ENCODE results near the gene FIZ1.
A peak's percentile ranks its signal among the peaks of the same experiment; 100 is the strongest.

FIZ1 gene

DNA sequence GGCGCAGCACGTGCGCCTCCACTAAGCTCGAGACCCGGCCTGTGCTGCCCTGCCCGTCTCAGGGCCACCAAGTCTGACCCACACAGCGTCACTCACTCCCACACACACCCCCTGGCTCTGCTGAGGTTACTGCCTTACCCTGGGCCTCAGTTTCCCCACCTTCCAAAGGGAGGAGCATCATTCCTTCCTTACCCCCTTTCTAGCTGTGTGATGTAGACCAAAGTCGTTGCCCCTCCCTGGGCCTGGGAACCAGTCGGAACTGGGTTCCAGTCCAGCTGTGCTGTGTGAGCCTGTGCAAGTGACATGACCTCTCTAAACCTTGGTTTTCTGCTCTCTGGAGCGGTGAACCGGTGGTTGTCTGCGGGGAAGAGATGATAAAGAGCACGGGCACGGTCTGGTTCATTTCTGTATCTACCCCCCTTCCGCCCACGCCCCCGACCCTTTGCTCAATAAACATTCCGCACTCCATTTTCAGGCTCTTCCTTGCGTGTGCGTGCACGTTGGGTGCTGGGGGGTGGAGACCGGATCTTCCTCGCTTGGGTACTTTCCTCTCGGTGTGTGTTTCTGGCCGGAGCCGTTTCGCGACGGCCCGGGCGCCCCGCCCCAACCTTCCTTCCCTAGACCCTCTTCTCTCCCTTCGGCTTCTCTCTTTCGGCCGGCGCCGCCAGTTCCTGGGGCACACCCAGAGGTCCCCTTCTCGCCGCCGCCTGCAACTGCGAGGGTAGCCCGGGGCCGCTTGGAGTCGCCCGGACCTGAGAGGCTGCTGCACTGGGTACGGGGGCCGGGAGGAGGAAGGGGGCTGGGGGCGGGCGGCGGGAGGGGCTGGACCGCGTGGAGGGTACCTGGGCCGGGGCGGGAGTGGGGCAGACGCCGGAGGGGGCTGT lies 43.9 kb upstream of the FIZ1 start, which contains the start of gene ZNF581:
Gene ZNF581 (plus strand): TSS at position 647 of the 884 bp plus-strand sequence. CDS start 923 bp downstream, outside the sequence.
- TF ChIP-seq, protein P1, sequence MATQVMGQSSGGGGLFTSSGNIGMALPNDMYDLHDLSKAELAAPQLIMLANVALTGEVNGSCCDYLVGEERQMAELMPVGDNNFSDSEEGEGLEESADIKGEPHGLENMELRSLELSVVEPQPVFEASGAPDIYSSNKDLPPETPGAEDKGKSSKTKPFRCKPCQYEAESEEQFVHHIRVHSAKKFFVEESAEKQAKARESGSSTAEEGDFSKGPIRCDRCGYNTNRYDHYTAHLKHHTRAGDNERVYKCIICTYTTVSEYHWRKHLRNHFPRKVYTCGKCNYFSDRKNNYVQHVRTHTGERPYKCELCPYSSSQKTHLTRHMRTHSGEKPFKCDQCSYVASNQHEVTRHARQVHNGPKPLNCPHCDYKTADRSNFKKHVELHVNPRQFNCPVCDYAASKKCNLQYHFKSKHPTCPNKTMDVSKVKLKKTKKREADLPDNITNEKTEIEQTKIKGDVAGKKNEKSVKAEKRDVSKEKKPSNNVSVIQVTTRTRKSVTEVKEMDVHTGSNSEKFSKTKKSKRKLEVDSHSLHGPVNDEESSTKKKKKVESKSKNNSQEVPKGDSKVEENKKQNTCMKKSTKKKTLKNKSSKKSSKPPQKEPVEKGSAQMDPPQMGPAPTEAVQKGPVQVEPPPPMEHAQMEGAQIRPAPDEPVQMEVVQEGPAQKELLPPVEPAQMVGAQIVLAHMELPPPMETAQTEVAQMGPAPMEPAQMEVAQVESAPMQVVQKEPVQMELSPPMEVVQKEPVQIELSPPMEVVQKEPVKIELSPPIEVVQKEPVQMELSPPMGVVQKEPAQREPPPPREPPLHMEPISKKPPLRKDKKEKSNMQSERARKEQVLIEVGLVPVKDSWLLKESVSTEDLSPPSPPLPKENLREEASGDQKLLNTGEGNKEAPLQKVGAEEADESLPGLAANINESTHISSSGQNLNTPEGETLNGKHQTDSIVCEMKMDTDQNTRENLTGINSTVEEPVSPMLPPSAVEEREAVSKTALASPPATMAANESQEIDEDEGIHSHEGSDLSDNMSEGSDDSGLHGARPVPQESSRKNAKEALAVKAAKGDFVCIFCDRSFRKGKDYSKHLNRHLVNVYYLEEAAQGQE (IDR thresholded peaks at IDR 0.05; ENCODE audit: insufficient read depth in 1 of 2, low read depth in 2 of 2, low read length in 2 of 2), result 0 out of 4 replicates have a peak, but pooled peaks of 1 of the 2 experiments have one; percentile 23
- TF ChIP-seq TAF1 (IDR thresholded peaks at IDR 0.05; ENCODE audit: borderline replicate concordance, insufficient read depth, low read length) (peak; percentile 70; the same call in 1 of the 2 replicates), SIN3A (IDR thresholded peaks at IDR 0.05; ENCODE audit: borderline replicate concordance, insufficient read depth, low read length) (peak; percentile 91; the same call in 1 of the 2 replicates), FOXP2 (optimal IDR thresholded peaks at IDR 0.05; ENCODE audit: borderline replicate concordance, extremely low read depth, extremely low read length, insufficient read depth) (peak; percentile 58), POLR2AphosphoS5 (IDR thresholded peaks at IDR 0.05; ENCODE audit: low read depth, low read length) (peak; percentile 75)

DNA sequence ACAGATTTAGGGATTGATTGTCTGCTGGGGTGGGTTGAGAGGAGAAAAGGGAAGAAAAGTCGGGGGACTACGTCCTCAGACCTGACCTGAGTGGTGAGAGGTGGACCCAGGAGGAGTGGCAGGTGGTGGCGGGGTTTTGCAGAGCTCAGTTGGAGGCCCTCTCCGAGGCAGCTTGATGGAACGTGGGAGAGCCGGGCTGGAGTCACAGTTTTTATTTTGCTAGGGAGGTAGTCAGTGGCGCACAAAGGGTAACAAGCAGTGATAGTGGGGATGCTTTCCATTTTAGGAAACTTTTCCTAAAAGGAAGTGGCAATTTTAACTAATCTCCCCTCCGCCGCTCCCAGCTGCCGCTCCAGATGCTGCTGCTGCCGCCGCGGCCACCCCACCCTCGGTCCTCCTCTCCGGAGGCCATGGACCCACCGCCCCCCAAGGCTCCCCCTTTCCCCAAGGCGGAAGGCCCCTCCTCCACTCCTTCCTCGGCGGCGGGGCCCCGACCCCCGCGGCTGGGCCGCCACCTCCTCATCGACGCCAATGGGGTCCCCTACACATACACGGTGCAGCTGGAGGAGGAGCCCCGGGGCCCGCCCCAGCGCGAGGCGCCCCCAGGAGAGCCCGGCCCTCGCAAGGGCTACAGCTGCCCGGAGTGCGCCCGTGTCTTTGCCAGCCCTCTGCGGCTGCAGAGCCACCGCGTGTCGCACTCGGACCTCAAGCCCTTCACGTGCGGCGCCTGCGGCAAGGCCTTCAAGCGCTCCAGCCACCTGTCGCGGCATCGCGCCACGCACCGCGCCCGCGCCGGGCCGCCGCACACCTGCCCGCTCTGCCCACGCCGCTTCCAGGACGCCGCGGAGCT lies 43.1 kb upstream of the FIZ1 start:
- TF ChIP-seq FOXP2 (optimal IDR thresholded peaks at IDR 0.05; ENCODE audit: borderline replicate concordance, extremely low read depth, extremely low read length, insufficient read depth) (no peak), POLR2AphosphoS5 (IDR thresholded peaks at IDR 0.05; ENCODE audit: low read depth, low read length) (peak; percentile 51; the same call in 1 of the 2 replicates), SIN3A (IDR thresholded peaks at IDR 0.05; ENCODE audit: borderline replicate concordance, insufficient read depth, low read length) (0 out of 2 replicates have a peak, but pooled peaks have one; percentile 35), TAF1 (IDR thresholded peaks at IDR 0.05; ENCODE audit: borderline replicate concordance, insufficient read depth, low read length) (no peak)
- TF ChIP-seq, protein P1 (IDR thresholded peaks at IDR 0.05; ENCODE audit: insufficient read depth in 1 of 2, low read depth in 2 of 2, low read length in 2 of 2), result no peak

DNA sequence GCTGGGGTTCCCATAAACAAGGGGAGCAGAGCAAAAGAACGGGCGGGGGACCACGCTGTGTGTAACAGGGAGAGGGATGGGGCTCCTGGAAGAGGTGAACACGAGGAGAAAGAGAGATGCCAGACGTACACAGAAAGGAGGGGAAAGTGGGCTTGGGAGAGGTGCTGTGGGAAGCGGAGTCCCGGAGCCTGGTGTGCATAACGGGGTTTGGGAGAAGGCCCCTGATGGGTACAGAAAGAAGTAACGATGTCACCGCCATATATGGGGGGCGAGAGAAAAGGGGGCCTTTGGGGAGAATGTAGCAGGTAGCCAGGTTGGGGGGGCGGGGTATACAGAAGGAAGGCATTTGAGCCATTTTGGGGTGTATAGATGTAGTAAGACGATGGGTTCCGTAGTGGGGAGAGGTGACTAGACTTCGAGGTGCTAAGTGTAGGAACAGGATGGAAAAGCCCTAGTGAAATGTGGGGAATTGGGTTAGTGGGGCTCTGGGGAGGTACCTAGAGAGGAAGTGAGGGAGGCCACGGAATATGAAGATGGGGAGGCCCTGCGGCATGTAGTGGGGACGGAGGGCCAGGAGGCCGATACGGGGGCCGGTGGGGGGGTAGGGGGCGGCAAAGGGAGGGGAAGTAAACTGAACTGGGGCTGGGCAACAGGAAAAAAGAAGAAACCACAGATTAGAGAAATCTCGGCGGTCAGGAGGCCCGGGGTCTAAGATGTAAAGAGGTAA lies 42.3 kb upstream of the FIZ1 start:
- TF ChIP-seq POLR2AphosphoS5 (IDR thresholded peaks at IDR 0.05; ENCODE audit: low read depth, low read length) (no peak), SIN3A (IDR thresholded peaks at IDR 0.05; ENCODE audit: borderline replicate concordance, insufficient read depth, low read length) (no peak), TAF1 (IDR thresholded peaks at IDR 0.05; ENCODE audit: borderline replicate concordance, insufficient read depth, low read length) (no peak), FOXP2 (optimal IDR thresholded peaks at IDR 0.05; ENCODE audit: borderline replicate concordance, extremely low read depth, extremely low read length, insufficient read depth) (no peak)
- TF ChIP-seq, protein P1 (IDR thresholded peaks at IDR 0.05; ENCODE audit: insufficient read depth in 1 of 2, low read depth in 2 of 2, low read length in 2 of 2), result no peak

DNA sequence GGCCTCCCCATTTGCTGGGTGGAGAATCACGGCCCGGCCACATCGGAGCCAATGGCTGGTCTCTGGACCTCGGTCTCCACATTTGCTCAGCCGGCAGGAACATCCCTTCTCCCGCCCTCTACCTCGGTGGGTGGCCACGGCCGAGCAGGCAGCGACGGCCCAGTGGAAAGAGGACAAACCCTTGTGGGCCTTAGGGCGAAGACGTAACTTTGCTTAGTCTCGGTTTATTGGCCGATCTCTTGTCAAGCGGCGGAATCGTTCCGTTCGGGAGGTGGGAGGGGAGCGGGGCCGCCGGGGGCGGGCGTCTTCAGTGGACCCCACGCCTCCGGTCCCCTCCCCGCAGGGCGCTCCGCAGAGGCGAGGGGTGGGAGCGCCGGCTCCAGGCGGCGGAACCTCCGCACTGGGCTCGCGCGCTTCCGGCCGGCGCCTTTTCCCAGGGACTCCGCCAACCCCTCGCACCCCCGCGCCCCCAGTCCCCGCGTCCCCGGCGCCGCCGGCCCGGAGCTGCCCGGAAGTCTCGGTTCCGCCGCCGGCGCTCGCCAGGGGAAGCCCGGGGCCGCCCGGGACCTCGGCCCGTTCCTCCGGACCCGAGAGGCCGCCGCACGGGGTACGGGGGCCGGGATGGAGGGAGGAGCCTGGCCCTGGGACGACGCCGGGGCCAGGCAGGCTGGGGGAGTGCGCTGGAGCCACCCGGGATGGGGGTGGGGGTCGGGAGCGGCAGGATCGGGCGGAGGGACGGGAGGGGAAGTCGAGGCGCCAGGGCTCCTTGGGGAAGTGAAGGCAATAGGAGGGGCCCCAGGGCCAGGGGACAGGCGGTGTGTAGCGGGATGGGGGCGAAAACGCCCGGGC lies 41.5 kb upstream of the FIZ1 start, which contains the start of gene ZNF580:
Gene ZNF580 (plus strand): TSS at position 426 of the 849 bp plus-strand sequence. CDS start 1,507 bp downstream, outside the sequence.
- TF ChIP-seq SIN3A (IDR thresholded peaks at IDR 0.05; ENCODE audit: borderline replicate concordance, insufficient read depth, low read length) (no peak), TAF1 (IDR thresholded peaks at IDR 0.05; ENCODE audit: borderline replicate concordance, insufficient read depth, low read length) (0 out of 2 replicates have a peak, but pooled peaks have one; percentile 51), POLR2AphosphoS5 (IDR thresholded peaks at IDR 0.05; ENCODE audit: low read depth, low read length) (no peak), FOXP2 (optimal IDR thresholded peaks at IDR 0.05; ENCODE audit: borderline replicate concordance, extremely low read depth, extremely low read length, insufficient read depth) (peak; percentile 26)
- TF ChIP-seq, protein P1 (IDR thresholded peaks at IDR 0.05; ENCODE audit: insufficient read depth in 1 of 2, low read depth in 2 of 2, low read length in 2 of 2), result no peak
